Osteoblast (primary cell): ENCODE results near the gene GNAI1. TPM values are rescaled to one million over a fixed set of nuclear protein-coding genes. Genes with fewer than 3 reads are reported as not detected.

Experiments used
- DNase-seq: peaks from one replicate; pipeline ENCODE4 v3.0.0; 2011; ENCODE audit warnings: low spot score, mixed read lengths; ENCODE audit not compliant: insufficient read length; ENCODE audit errors: missing footprints
- H2AFZ ChIP-seq: 2 replicates; pipeline ENCODE4 v1.6.0; 2011; ENCODE audit warnings: mild to moderate bottlenecking, low read length
- H3K27ac ChIP-seq: 2 replicates; pipeline ENCODE4 v1.5.1; 2011; ENCODE audit warnings: mild to moderate bottlenecking, low read depth, low read length, moderate library complexity
- H3K27me3 ChIP-seq: 2 replicates; pipeline ENCODE4 v1.6.0; 2012; ENCODE audit warnings: mild to moderate bottlenecking, control low read depth, inconsistent platforms, low read length, moderate library complexity; ENCODE audit not compliant: insufficient read depth
- H3K36me3 ChIP-seq: 2 replicates; pipeline ENCODE4 v1.5.1; 2011; ENCODE audit warnings: mild to moderate bottlenecking, low read length, control low read depth, moderate library complexity; ENCODE audit not compliant: insufficient read depth
- H3K4me1 ChIP-seq: 2 replicates; pipeline ENCODE4 v1.5.1; 2011; ENCODE audit warnings: mild to moderate bottlenecking, low read length, control low read depth, moderate library complexity; ENCODE audit not compliant: insufficient read depth
- H3K4me2 ChIP-seq: 2 replicates; pipeline ENCODE4 v1.6.0; 2011; ENCODE audit warnings: mild to moderate bottlenecking, low read length; ENCODE audit not compliant: insufficient read depth
- H3K4me3 ChIP-seq: fragments of 200-600 bp; sonication (generic); 3 replicates; pipeline ENCODE4 v1.5.1; 2012; ENCODE audit warnings: mild to moderate bottlenecking, low read length, inconsistent platforms; ENCODE audit not compliant: insufficient read depth
- H3K79me2 ChIP-seq: 2 replicates; pipeline ENCODE4 v1.6.0; 2012; ENCODE audit warnings: mild to moderate bottlenecking, low read length, control low read depth, inconsistent platforms; ENCODE audit not compliant: insufficient read depth
- H3K9me3 ChIP-seq: 2 replicates; pipeline ENCODE4 v1.5.1; 2011; ENCODE audit warnings: low read depth, low read length, control low read depth
- H4K20me1 ChIP-seq: 2 replicates; pipeline ENCODE4 v1.6.0; 2012; ENCODE audit warnings: mild to moderate bottlenecking, low read length, control low read depth; ENCODE audit not compliant: insufficient read depth
- total RNA-seq: library from RNA; depleted of rRNA; stranded (reverse); fragments of >200 nt; gene quantifications from 2 replicates; pipeline ENCODE4 v1.2.3, GENCODE V29; 2012
- TF ChIP-seq, protein P1 (sequence below): IDR thresholded peaks from 2 replicates; pipeline ENCODE4 v1.5.1; 2011; ENCODE audit warnings: mild to moderate bottlenecking, low read depth, low read length, moderate library complexity; ENCODE audit errors: extremely low read depth

GNAI1 gene
- total RNA-seq, 1 donor, result 36.2 TPM

DNA sequence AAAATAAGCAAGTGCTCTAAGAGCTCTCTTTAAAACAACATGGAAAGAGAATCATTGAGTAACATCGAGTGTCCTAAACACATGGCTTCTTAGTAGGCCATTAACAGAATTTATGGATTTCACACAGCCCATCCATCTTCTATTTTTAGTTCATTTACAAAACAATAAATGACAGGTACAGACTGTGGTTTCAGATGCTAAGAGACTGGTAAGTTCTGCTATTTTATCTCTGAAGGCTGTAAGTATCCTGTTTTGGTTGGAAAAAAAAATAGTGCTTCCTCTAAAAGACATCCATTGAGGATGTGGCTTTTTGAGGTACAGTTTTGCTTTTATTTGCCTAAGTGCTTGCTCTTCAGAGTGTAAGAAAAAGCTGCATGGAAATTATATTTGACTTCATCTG is 27.4 kb upstream of the GNAI1 start:
- Histone ChIP-seq H3K4me2 (no peak overlapping the region), H3K36me3 (no peaks in the 10 kb centered on the region), H3K27me3 (no peaks in the 10 kb centered on the region), H3K79me2 (no peaks in the 10 kb centered on the region), H2AFZ (peak overlapping the region; percentile 76), H3K27ac (no peak overlapping the region), H3K4me1 (no peaks in the 10 kb centered on the region), H3K9me3 (no peaks in the 10 kb centered on the region), H3K4me3 (no peak overlapping the region), H4K20me1 (no peaks in the 10 kb centered on the region)
- TF ChIP-seq, protein P1, sequence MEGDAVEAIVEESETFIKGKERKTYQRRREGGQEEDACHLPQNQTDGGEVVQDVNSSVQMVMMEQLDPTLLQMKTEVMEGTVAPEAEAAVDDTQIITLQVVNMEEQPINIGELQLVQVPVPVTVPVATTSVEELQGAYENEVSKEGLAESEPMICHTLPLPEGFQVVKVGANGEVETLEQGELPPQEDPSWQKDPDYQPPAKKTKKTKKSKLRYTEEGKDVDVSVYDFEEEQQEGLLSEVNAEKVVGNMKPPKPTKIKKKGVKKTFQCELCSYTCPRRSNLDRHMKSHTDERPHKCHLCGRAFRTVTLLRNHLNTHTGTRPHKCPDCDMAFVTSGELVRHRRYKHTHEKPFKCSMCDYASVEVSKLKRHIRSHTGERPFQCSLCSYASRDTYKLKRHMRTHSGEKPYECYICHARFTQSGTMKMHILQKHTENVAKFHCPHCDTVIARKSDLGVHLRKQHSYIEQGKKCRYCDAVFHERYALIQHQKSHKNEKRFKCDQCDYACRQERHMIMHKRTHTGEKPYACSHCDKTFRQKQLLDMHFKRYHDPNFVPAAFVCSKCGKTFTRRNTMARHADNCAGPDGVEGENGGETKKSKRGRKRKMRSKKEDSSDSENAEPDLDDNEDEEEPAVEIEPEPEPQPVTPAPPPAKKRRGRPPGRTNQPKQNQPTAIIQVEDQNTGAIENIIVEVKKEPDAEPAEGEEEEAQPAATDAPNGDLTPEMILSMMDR, result no peak
- DNase-seq, result no peak

GRCh38 chr7:80110376-80110775 is 24.3 kb upstream of the GNAI1 start:
- H3K79me2 ChIP-seq, result no peaks in the 10 kb centered on the region
- no peaks in the 10 kb centered on the region for H3K4me1 ChIP-seq
- H2AFZ ChIP-seq, result no peak overlapping the region
- DNase-seq, result no peak
- H3K27ac ChIP-seq, result no peak overlapping the region
- no peaks in the 10 kb centered on the region for H3K27me3 ChIP-seq
- no peak overlapping the region for H3K4me2 ChIP-seq
- no peaks in the 10 kb centered on the region for H3K36me3 ChIP-seq
- no peaks in the 10 kb centered on the region for H3K9me3 ChIP-seq
- TF ChIP-seq, protein P1, result no peak
- no peak overlapping the region for H3K4me3 ChIP-seq
- no peaks in the 10 kb centered on the region for H4K20me1 ChIP-seq

DNA sequence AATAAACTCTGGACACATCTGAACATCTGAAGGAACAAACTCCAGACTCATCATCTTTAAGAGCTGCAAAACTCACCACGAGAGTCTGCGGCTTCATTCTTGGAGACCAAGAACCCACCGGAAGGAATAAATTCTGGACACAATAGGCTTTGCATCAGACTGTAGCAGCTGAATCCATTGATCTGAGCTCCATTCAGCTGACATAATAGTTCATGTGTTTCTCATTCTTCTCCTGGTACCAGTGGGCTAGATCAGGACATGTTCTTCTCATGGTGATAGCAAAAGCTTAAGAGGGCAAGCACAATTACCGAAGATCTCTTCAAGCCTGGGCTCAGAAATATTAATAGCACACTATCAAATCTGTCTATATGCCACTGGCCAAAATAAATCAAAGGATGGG is 20.5 kb upstream of the GNAI1 start:
- TF ChIP-seq, protein P1, result no peak
- Histone ChIP-seq H3K36me3 (no peaks in the 10 kb centered on the region), H3K27ac (no peak overlapping the region), H3K4me1 (no peaks in the 10 kb centered on the region), H2AFZ (no peak overlapping the region), H3K4me2 (no peak overlapping the region), H3K27me3 (no peaks in the 10 kb centered on the region), H3K79me2 (no peaks in the 10 kb centered on the region), H3K4me3 (no peak overlapping the region), H4K20me1 (no peaks in the 10 kb centered on the region), H3K9me3 (no peaks in the 10 kb centered on the region)
- DNase-seq, result no peak

DNA sequence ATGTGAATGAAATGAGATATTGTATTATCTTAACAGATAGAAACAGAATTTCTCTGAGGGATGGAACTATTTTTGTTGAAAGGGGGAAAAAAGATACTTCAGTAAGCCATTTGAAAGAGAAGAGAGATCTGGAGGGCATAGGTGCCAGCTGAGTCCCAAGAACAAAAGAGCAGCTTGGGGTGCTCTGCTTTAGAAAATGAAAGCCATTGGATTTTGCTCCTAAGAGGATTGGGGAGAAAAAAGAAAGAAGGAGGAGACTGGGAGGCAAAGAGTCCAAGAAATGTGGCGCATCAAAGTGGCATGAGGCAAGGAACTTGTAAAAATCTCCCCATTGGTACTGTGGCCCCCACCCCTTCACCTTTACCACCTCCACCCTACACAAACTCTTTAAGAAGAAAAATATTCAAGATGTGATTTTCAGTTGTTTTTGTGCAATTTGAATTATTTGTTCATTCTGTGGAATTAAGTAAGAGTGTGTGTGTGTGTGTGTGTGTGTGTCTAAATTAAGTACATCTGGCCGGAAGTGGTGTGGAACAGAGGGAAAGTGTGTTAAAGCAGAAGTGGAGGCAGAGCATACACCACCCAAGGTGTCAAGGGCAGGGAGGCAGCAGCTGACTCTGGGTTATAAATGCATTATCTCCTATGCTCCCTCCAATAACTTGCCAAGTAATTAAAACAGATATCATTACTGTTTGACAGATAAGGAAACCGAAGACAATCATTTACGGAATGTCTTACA is 9.9 kb upstream of the GNAI1 start:
- Histone ChIP-seq H2AFZ (no peak overlapping the region), H3K4me2 (no peak overlapping the region), H4K20me1 (no peaks in the 10 kb centered on the region), H3K36me3 (no peaks in the 10 kb centered on the region), H3K4me3 (no peak overlapping the region), H3K79me2 (no peaks in the 10 kb centered on the region), H3K27me3 (peaks cover 9% of the 10 kb centered on the region), H3K27ac (no peak overlapping the region), H3K4me1 (no peaks in the 10 kb centered on the region), H3K9me3 (no peaks in the 10 kb centered on the region)
- DNase-seq, result no peak
- TF ChIP-seq, protein P1, result no peak
